Naive B cell (primary cell): Measurements from ENCODE around the gene PRDX3. TPM values are rescaled to one million over a fixed set of nuclear protein-coding genes. Genes with fewer than 3 reads are reported as not detected.

ENCODE experiments used
- ATAC-seq, 2 donors: fragments of 150-1000 bp; cut with Tn5 transposase; 2 replicates each; pipeline ENCODE4 v1.10.0; 2021; ENCODE audit warnings: low read depth in 2 of 2, mild to moderate bottlenecking in 2 of 2, moderate library complexity in 2 of 2
- DNase-seq: peaks from one replicate; pipeline ENCODE4 v3.0.0; 2022
- H3K27ac Mint-ChIP-seq, 6 donors: one replicate each; pipeline ENCODE4 v1.8.0; 2020 to 2022; ENCODE audit warnings: mild to moderate bottlenecking in 6 of 6, mixed read lengths in 6 of 6, moderate library complexity in 5 of 6, inconsistent platforms in 2 of 6
- H3K27me3 Mint-ChIP-seq, 3 donors: one replicate each; pipeline ENCODE4 v1.8.0; 2021 to 2022; ENCODE audit warnings: mixed read lengths in 3 of 3, mild to moderate bottlenecking in 1 of 3
- H3K36me3 Mint-ChIP-seq, 2 donors: one replicate each; pipeline ENCODE4 v1.8.0; 2020 to 2022; ENCODE audit warnings: mixed read lengths in 2 of 2, inconsistent platforms in 1 of 2, mild to moderate bottlenecking in 1 of 2
- H3K4me1 Mint-ChIP-seq, 3 donors: one replicate each; pipeline ENCODE4 v1.8.0; 2020 to 2022; ENCODE audit warnings: mixed read lengths in 3 of 3, inconsistent platforms in 1 of 3, mild to moderate bottlenecking in 1 of 3, moderate library complexity in 1 of 3
- H3K4me3 Mint-ChIP-seq, 8 donors: one replicate each; pipeline ENCODE4 v1.8.0; 2020 to 2022; ENCODE audit warnings: mild to moderate bottlenecking in 8 of 8, mixed read lengths in 8 of 8, moderate library complexity in 8 of 8, inconsistent platforms in 2 of 8
- H3K9me3 Mint-ChIP-seq, 7 donors: one replicate each; pipeline ENCODE4 v1.8.0; 2020 to 2022; ENCODE audit warnings: mixed read lengths in 7 of 7, mild to moderate bottlenecking in 5 of 7, inconsistent platforms in 2 of 7, moderate library complexity in 1 of 7
- polyA plus RNA-seq, 6 donors: library from polyadenylated mRNA; unstranded; fragments of 300-500 nt; fragmentation: Illumina TruSeq; gene quantifications; one replicate each; pipeline ENCODE4 v1.2.3, GENCODE V29; 2021; ENCODE audit warnings: low read depth in 6 of 6

The PRDX3 gene
- polyA plus RNA-seq, 6 donors from 2014 or later = 32.2 to 63.0 (median 54.7) TPM

DNA sequence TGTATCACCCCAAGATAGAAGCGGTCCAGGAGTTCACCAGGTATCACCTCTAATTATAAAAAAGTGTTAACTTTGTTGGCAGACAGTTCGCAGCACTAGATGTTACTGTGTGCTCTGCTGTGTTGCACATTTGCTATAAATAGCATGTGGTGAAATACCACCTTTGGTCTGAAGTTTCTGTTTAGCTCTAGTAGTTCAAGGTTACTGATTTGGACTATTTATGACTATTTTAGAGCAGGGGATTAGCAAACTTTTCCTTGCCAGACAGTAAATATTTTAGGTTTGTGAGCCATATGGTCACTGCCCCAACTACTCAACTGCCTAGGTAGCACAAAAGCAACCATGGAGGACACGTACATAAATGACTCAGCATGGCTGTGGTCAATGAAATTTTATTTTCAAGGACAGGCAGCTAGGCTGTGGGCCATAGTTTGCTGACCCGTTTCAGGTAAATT lies 58.2 kb downstream of the PRDX3 start:
- ATAC-seq (no peak), DNase-seq (no peak)
- Mint-ChIP-seq H3K27ac (no peak overlapping the region), H3K4me1 (peaks cover 0 to 2% (median 0%) of the 10 kb centered on the region in 3 donors), H3K9me3 (no peaks in the 10 kb centered on the region), H3K4me3 (no peak overlapping the region), H3K36me3 (peaks cover 7 to 9% of the 10 kb centered on the region in 2 donors), H3K27me3 (no peaks in the 10 kb centered on the region)

DNA sequence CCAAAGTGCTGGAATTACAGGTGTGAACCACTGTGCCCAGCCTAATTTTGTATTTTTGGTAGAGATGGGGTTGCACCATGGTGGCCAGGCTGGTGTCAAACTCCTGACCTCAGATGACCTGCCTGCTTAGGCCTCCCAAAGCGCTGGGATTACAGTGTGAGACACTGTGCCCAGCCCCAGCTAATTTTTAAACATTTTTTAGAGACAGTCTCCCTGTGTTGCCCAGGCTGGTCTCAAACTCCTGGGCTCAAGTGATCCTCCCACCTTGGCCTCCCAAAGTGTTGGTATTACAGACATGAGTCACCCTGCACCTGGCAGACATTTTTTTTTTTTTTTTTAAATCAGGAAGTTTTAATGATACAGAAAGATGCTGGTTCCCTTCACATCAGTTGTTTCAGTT lies 59.2 kb downstream of the PRDX3 start:
- ATAC-seq = no peak
- DNase-seq = no peak
- Mint-ChIP-seq H3K36me3 (peaks cover 9% of the 10 kb centered on the region in 2 donors), H3K27ac (peak overlapping the region in 1 of 6 donors; percentile 39), H3K27me3 (no peaks in the 10 kb centered on the region), H3K4me3 (no peak overlapping the region), H3K9me3 (no peaks in the 10 kb centered on the region), H3K4me1 (peaks cover 0 to 2% (median 0%) of the 10 kb centered on the region in 3 donors)

GRCh38 chr10:119118231-119118630 lies 60.4 kb downstream of the PRDX3 start:
- Mint-ChIP-seq H3K4me1 (peaks cover 0 to 2% (median 0%) of the 10 kb centered on the region in 3 donors), H3K27me3 (no peaks in the 10 kb centered on the region), H3K4me3 (no peak overlapping the region), H3K27ac (no peak overlapping the region), H3K36me3 (peaks cover 9 to 17% of the 10 kb centered on the region in 2 donors), H3K9me3 (no peaks in the 10 kb centered on the region)
- no peak for ATAC-seq
- no peak for DNase-seq

Other genes with a start within 250 kb of the PRDX3 start
- gene NANOS1, start 149.1 kb downstream of the PRDX3 start, polyA plus RNA-seq = not detected
- gene EIF3A, start 98.0 kb downstream of the PRDX3 start, polyA plus RNA-seq = 10 to 100 TPM; 23.4 to 47.8 (median 32.0) TPM
- gene DENND10, start 74.7 kb downstream of the PRDX3 start, polyA plus RNA-seq = 10 to 100 TPM in 5 of 6 donors, 1 to 10 TPM in 1; 10.0 to 24.2 (median 18.8) TPM
- 10 to 100 TPM; 11.0 to 17.1 (median 13.9) TPM for gene SFXN4, start 13.1 kb downstream of the PRDX3 start, polyA plus RNA-seq
- 10 to 100 TPM in 4 of 6 donors, 1 to 10 TPM in 2; 7.2 to 24.6 (median 13.7) TPM for gene GRK5, start 28.8 kb upstream of the PRDX3 start, polyA plus RNA-seq